Activated CD8-positive, alpha-beta memory T cell treated with anti-CD3 and anti-CD28 coated beads, Interleukin-2, amount 10 ng/mL, durations not matched to agents 7 days and 5 days (primary cell): ENCODE results near the gene AGBL5. TPM values are rescaled to one million over a fixed set of nuclear protein-coding genes. Genes with fewer than 3 reads are reported as not detected.

ENCODE experiments used
- ATAC-seq: fragments of 150-1000 bp; cut with Tn5 transposase; one replicate; pipeline ENCODE4 v1.10.0; 2021; ENCODE audit warnings: moderate library complexity
- CTCF ChIA-PET: fragments of 350-600 bp; sonication (Branson Sonifier 250); formaldehyde crosslinking; loops from one replicate; lab custom pipeline; 2021; ENCODE audit warnings: antibody characterized with exemption; lab: Charles Lee
- DNase-seq: peaks from one replicate; pipeline ENCODE4 v3.0.0-alpha.2; 2020
- H3K27ac Mint-ChIP-seq: one replicate; pipeline ENCODE4 v1.8.0; 2021; ENCODE audit warnings: mild to moderate bottlenecking, mixed read lengths
- H3K27me3 Mint-ChIP-seq: one replicate; pipeline ENCODE4 v1.8.0; 2021; ENCODE audit warnings: mixed read lengths
- H3K36me3 Mint-ChIP-seq: one replicate; pipeline ENCODE4 v1.8.0; 2021; ENCODE audit warnings: mild to moderate bottlenecking, mixed read lengths
- H3K4me1 Mint-ChIP-seq: one replicate; pipeline ENCODE4 v1.8.0; 2021; ENCODE audit warnings: mixed read lengths
- H3K4me3 Mint-ChIP-seq: one replicate; pipeline ENCODE4 v1.8.0; 2021; ENCODE audit warnings: mild to moderate bottlenecking, moderate library complexity, mixed read lengths
- H3K9me3 Mint-ChIP-seq: one replicate; pipeline ENCODE4 v1.8.0; 2022; ENCODE audit warnings: low read depth, mixed read lengths
- total RNA-seq, 2 experiments: library from RNA; stranded (reverse); gene quantifications; one replicate each; pipeline ENCODE4 v1.2.3, GENCODE V29; 2021

The AGBL5 gene
- total RNA-seq, 2 experiments from 2014 or later: 13.8 to 15.1 TPM

- Mint-ChIP-seq H3K27ac (no peak within 1 kb of the TSS), H3K9me3 (no peaks in the 10 kb centered on the region), H3K36me3 (no peaks in the 10 kb centered on the region), H3K27me3 (no peaks in the 10 kb centered on the region), H3K4me3 (no peak within 1 kb of the TSS), H3K4me1 (peaks cover 45% of the 10 kb centered on the region)
- DNase-seq (no peak), ATAC-seq (no peak)
- CTCF ChIA-PET: no interaction called here
Measured at GRCh38 chr2:27078267-27079194, 27.1 kb downstream of the AGBL5 start, which contains the start of gene EMILIN1. TSS of gene EMILIN1 (plus strand) at chr2:27078615. CDS start at chr2:27079066, 451 bp downstream.

- no peak for ATAC-seq
- peaks cover 41% of the 10 kb centered on the region for H3K4me1 Mint-ChIP-seq
- H3K36me3 Mint-ChIP-seq: no peaks in the 10 kb centered on the region
- no peak for DNase-seq
- H3K27me3 Mint-ChIP-seq: no peaks in the 10 kb centered on the region
- CTCF ChIA-PET: interaction anchor here (1.7 kb wide), 1 partner anchor 29 kb away, joined by 8 read pairs; no protein-coding TSS in a partner anchor
- peak overlapping the region; percentile 42 for H3K27ac Mint-ChIP-seq
- no peak overlapping the region for H3K4me3 Mint-ChIP-seq
- no peaks in the 10 kb centered on the region for H3K9me3 Mint-ChIP-seq
Measured at GRCh38 chr2:27079233-27080139, 28.0 kb downstream of the AGBL5 start.

- ATAC-seq (no peak), DNase-seq (no peak)
- CTCF ChIA-PET: interaction anchor here (1.3 to 2.3 kb wide), 3 partner anchors 9 to 30 kb away, joined by 4 to 12 read pairs (median 8); partner anchors contain the start of gene OST4
- H3K4me1 Mint-ChIP-seq: peaks cover 39% of the 10 kb centered on the region
- peak overlapping the region; percentile 42 for H3K27ac Mint-ChIP-seq
- H3K27me3 Mint-ChIP-seq: no peaks in the 10 kb centered on the region
- H3K36me3 Mint-ChIP-seq: no peaks in the 10 kb centered on the region
- no peak overlapping the region for H3K4me3 Mint-ChIP-seq
- H3K9me3 Mint-ChIP-seq: no peaks in the 10 kb centered on the region
Measured at GRCh38 chr2:27080140-27080469, 28.6 kb downstream of the AGBL5 start.

- Mint-ChIP-seq H3K27me3 (no peaks in the 10 kb centered on the region), H3K4me1 (peaks cover 39% of the 10 kb centered on the region), H3K27ac (peak overlapping the region; percentile 95), H3K36me3 (no peaks in the 10 kb centered on the region), H3K4me3 (no peak overlapping the region), H3K9me3 (no peaks in the 10 kb centered on the region)
- no peak for ATAC-seq
- no peak for DNase-seq
- CTCF ChIA-PET: interaction anchor here (1.3 to 2.3 kb wide), 4 partner anchors 9 to 119 kb away, joined by 4 to 12 read pairs (median 8); partner anchors contain the start of gene OST4
Measured at GRCh38 chr2:27080603-27080936, 29.1 kb downstream of the AGBL5 start.

- no peak for ATAC-seq
- DNase-seq: no peak
- H3K4me1 Mint-ChIP-seq: peaks cover 34% of the 10 kb centered on the region
- no peaks in the 10 kb centered on the region for H3K9me3 Mint-ChIP-seq
- CTCF ChIA-PET: interaction anchor here (0.8 to 2.3 kb wide), 7 partner anchors 8 to 221 kb away, joined by 3 to 14 read pairs (median 5); partner anchors contain the start of genes AGBL5 and OST4
- H3K27ac Mint-ChIP-seq: peak overlapping the region; percentile 95
- H3K36me3 Mint-ChIP-seq: no peaks in the 10 kb centered on the region
- H3K27me3 Mint-ChIP-seq: no peaks in the 10 kb centered on the region
- peak overlapping the region; percentile 55 for H3K4me3 Mint-ChIP-seq
Measured at GRCh38 chr2:27081984-27082772, 30.7 kb downstream of the AGBL5 start.

GRCh38 chr2:27082773-27083409, 31.4 kb downstream of the AGBL5 start:
- CTCF ChIA-PET: interaction anchor here (0.8 to 5.3 kb wide), 7 partner anchors 9 to 197 kb away, joined by 3 to 40 read pairs (median 3); partner anchors contain the start of genes AGBL5 and OST4
- H3K27me3 Mint-ChIP-seq: no peaks in the 10 kb centered on the region
- H3K9me3 Mint-ChIP-seq: no peaks in the 10 kb centered on the region
- peaks cover 38% of the 10 kb centered on the region for H3K4me1 Mint-ChIP-seq
- no peak overlapping the region for H3K4me3 Mint-ChIP-seq
- H3K36me3 Mint-ChIP-seq: no peaks in the 10 kb centered on the region
- H3K27ac Mint-ChIP-seq: peak overlapping the region; percentile 5
- DNase-seq: no peak
- ATAC-seq: no peak

- ATAC-seq: no peak
- Mint-ChIP-seq H3K36me3 (no peaks in the 10 kb centered on the region), H3K4me1 (peaks cover 38% of the 10 kb centered on the region), H3K4me3 (no peak overlapping the region), H3K27me3 (no peaks in the 10 kb centered on the region), H3K27ac (no peak overlapping the region), H3K9me3 (no peaks in the 10 kb centered on the region)
- CTCF ChIA-PET: interaction anchor here (1.2 to 5.6 kb wide), 6 partner anchors 9 to 196 kb away, joined by 3 to 40 read pairs (median 8); partner anchors contain the start of genes AGBL5 and OST4
- DNase-seq: no peak
Measured at GRCh38 chr2:27083410-27084296, 32.2 kb downstream of the AGBL5 start.

- Mint-ChIP-seq H3K36me3 (no peaks in the 10 kb centered on the region), H3K27ac (no peak overlapping the region), H3K27me3 (no peaks in the 10 kb centered on the region), H3K9me3 (no peaks in the 10 kb centered on the region), H3K4me1 (peaks cover 38% of the 10 kb centered on the region), H3K4me3 (no peak overlapping the region)
- CTCF ChIA-PET: interaction anchor here (1.4 to 5.6 kb wide), 7 partner anchors 10 to 195 kb away, joined by 3 to 40 read pairs (median 9); partner anchors contain the start of genes AGBL5 and OST4
- ATAC-seq (no peak), DNase-seq (no peak)
Measured at GRCh38 chr2:27084297-27085061, 33.0 kb downstream of the AGBL5 start.

GRCh38 chr2:27085062-27085672, 33.7 kb downstream of the AGBL5 start:
- peak overlapping the region; percentile 75 for H3K27ac Mint-ChIP-seq
- CTCF ChIA-PET: interaction anchor here (0.9 to 5.6 kb wide), 9 partner anchors 10 to 194 kb away, joined by 3 to 40 read pairs (median 7); partner anchors contain the start of genes AGBL5, OST4 and TMEM214
- ATAC-seq (no peak), DNase-seq (no peak)
- H3K9me3 Mint-ChIP-seq: no peaks in the 10 kb centered on the region
- H3K4me3 Mint-ChIP-seq: peak overlapping the region; percentile 78
- H3K36me3 Mint-ChIP-seq: no peaks in the 10 kb centered on the region
- no peaks in the 10 kb centered on the region for H3K27me3 Mint-ChIP-seq
- H3K4me1 Mint-ChIP-seq: peaks cover 39% of the 10 kb centered on the region

- Mint-ChIP-seq H3K4me3 (peak overlapping the region; percentile 78), H3K9me3 (no peaks in the 10 kb centered on the region), H3K4me1 (peaks cover 36% of the 10 kb centered on the region), H3K27me3 (no peaks in the 10 kb centered on the region), H3K27ac (peak overlapping the region; percentile 75), H3K36me3 (no peaks in the 10 kb centered on the region)
- CTCF ChIA-PET: interaction anchor here (0.9 to 5.6 kb wide), 8 partner anchors 11 to 194 kb away, joined by 3 to 40 read pairs (median 8); partner anchors contain the start of genes AGBL5, OST4 and TMEM214
- peak; percentile 64 for DNase-seq
- ATAC-seq: peak; percentile 10
Measured at GRCh38 chr2:27085673-27086089, 34.2 kb downstream of the AGBL5 start.
